ENCODE results near the gene CSPG5.

CSPG5 gene

DNA sequence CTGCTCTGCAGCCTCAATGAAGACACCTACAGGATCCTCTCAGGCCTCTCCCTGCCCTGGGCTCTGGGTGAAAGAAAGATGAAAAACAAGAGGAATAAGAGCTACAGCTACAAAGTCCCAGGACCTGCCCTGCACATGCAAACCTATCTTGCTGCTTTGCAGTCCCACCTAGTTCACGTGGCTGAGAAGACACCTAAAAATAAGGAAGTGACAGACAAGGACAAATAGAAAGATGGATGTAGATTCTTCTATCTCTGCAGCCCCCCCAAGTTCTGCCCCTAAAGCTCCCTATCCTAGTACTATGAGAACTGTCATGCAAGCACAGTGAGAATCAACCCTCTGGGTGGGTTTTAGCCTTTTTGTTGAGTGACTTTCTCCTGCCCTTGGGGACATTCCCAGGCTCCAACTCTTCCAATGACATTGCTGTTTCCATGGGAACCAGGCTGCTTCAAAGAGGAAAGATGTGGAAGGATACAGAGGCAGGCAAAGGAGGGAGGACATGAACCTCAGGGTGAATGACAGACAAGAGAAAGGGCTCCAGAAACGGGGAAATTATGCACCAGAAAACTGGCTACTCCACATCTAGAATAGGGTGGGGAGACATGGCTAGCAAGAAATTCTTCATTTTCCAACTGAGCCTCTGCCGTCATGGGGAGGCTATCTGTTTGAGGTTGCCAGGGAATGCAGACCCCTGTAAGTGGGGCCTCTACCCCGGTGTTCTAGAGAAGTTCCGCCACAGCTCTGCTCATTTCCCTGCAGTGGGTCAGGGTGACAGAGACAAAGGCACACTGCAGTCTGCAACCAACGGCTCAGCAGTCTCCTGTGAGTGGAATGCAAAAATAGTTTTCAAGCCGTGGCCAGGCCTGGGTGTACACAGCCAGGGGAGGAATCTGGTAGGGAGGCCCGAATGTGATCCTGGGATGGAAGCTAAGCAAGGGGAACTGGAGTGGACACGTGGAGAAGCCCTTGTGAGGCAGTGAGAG lies 5.2 kb downstream of the CSPG5 start:
- TF ChIP-seq, protein P1, sequence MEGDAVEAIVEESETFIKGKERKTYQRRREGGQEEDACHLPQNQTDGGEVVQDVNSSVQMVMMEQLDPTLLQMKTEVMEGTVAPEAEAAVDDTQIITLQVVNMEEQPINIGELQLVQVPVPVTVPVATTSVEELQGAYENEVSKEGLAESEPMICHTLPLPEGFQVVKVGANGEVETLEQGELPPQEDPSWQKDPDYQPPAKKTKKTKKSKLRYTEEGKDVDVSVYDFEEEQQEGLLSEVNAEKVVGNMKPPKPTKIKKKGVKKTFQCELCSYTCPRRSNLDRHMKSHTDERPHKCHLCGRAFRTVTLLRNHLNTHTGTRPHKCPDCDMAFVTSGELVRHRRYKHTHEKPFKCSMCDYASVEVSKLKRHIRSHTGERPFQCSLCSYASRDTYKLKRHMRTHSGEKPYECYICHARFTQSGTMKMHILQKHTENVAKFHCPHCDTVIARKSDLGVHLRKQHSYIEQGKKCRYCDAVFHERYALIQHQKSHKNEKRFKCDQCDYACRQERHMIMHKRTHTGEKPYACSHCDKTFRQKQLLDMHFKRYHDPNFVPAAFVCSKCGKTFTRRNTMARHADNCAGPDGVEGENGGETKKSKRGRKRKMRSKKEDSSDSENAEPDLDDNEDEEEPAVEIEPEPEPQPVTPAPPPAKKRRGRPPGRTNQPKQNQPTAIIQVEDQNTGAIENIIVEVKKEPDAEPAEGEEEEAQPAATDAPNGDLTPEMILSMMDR (IDR thresholded peaks at IDR 0.05; ENCODE audit: extremely low read depth, insufficient read depth, missing control alignments) = no peak
- in situ Hi-C loops (cut with MboI; ENCODE audit: low pct_unique_long_range_greater_than_20kb, low sequenced_read_pairs, unreplicated experiment) = no loop called here
- DNase-seq (ENCODE audit: low spot score) = no peak

DNA sequence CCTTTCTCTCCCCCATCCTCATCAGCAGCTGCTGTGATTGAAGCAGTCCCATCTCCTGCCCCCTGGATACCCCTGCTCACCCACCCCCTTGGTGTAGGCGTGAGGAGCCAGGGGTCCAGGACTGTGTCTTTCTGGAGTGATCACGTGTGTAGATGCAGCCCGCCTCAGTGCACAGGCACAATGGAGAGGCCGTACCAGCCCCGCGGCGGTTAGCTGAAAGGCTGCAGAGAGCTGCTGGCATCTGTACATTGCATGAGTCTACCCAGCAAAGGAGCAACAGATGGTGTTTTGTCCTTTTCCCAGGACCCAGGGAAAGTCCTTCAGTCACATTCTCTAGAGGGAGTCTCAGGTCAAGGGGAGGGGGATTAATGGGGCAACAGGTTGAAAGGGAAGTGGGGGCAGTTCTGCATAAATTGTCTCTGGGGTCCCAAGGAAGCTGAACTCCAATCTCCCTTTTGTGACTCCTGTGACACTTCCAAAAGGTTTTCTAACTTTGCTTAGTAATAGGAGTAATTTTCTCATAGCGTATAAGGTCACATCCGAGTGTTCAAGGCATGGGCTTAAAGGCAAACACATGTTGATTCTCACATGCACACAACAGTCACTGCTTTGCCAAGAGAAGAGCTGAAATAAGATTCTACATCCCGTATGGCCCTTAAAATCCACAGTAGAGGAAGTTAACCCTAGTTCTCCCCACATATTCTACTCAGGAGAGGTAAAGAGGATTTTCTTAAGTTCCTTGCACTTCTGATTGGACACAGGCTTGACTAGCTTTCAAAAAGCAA lies 7.1 kb downstream of the CSPG5 start:
- in situ Hi-C loops (cut with MboI; ENCODE audit: low pct_unique_long_range_greater_than_20kb, low sequenced_read_pairs, unreplicated experiment) = no loop called here
- TF ChIP-seq, protein P1 (IDR thresholded peaks at IDR 0.05; ENCODE audit: extremely low read depth, insufficient read depth, missing control alignments) = no peak

DNA sequence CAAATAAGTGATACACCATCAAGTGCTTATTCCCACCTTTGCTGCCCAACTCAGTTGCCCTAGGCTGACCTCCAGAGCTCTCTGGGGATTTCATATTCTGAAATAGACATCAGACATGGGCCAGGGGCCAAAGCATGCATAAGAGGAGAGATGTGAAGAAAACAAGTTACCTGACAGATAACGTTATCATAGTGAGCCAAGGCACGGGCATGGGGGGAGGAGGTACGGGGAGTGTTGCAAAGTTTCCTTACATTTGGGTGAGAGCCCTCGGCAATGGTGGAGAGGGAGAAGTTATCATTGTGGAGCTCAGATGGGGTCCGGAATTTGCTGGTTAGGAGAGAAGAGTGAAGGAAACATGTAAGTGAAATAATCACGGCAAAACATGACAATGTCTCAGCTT lies 9.8 kb downstream of the CSPG5 start:
- TF ChIP-seq, protein P1 (IDR thresholded peaks at IDR 0.05; ENCODE audit: extremely low read depth, insufficient read depth, missing control alignments) = no peak
- no peak for DNase-seq (ENCODE audit: low spot score)
- in situ Hi-C loops (cut with MboI; ENCODE audit: low pct_unique_long_range_greater_than_20kb, low sequenced_read_pairs, unreplicated experiment) = no loop called here

More for the DNA sequence above, 7.1 kb downstream of the CSPG5 start:
- DNase-seq (ENCODE audit: low spot score) = no peak

DNA sequence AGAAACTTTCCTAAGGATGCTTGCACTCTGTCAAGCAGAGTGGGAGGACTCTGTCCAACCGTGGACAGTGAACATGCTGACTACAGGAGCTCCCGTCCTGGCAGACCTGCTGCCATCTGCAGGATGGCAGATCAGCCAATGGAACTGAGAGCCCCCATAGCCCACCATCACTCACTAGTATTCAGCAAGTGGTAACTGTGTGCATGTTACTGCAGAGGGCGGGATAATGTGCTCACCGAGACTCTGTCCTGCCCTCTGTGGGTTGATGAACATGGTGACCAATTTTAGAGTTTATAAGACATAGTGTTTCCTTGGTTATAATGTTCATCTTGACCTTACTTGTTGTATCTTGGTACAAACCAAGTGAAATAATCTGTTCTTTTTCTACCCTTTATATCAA lies 11.5 kb downstream of the CSPG5 start:
- TF ChIP-seq, protein P1 (IDR thresholded peaks at IDR 0.05; ENCODE audit: extremely low read depth, insufficient read depth, missing control alignments) = no peak
- no peak for DNase-seq (ENCODE audit: low spot score)
- in situ Hi-C loops (cut with MboI; ENCODE audit: low pct_unique_long_range_greater_than_20kb, low sequenced_read_pairs, unreplicated experiment) = no loop called here

DNA sequence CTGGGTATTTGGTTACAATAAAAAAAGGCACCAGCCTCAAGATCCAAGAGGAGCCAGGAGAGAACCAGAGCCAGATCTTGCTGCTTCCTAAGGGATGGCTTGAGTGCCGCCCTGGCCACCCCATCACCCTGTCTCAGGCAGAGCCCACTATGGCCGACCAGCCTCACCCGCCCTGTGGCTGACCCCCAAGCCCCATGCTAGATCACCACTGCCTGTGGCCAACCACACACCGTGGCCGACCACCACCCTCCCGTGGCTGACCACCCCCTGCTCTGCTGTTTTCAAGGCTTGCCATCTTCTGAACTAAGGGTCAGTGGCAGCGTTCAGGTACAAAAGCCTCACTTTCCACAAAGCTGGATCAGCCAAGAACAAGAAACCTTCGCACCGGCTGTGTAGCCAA lies 12.0 kb downstream of the CSPG5 start:
- TF ChIP-seq, protein P1 (IDR thresholded peaks at IDR 0.05; ENCODE audit: extremely low read depth, insufficient read depth, missing control alignments) = no peak
- no peak for DNase-seq (ENCODE audit: low spot score)

DNA sequence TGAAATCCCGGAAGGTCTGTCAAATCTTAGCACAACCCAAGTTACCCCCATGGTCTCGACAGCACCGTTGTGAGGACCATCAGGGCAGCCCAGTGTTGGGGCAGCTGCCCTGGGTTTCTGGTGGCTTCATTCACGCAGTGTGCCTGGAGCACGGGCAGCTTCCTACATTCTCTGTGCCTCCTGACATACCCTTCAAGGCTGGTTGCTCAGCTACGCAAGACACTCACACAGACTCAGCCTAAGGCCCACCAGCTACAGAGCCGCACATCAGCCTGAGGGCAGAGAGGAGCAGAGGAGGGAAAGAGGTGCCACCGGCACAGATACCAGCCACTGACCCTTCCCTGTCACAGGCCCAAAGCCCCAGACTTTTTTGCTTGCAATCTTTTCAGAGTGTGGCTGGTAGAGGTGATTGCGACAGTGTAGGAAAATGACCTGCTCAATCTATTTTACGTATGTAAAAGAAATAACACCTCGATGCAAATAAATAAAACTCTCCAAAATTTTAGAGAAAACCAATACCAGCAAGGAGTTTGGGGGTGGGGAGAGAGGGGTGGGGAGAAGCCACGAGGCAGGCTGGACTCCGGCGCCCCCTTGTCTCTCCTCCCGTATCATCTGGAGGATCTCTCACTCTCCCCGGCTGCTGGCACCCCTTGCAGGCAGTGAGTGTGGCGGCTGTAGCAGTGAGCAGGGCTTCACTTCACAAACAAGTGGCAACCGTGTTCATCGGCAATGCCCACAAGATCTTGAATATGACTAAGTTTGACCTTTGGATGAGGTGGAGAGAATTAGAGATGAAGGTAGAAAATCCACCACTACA lies 12.7 kb downstream of the CSPG5 start:
- in situ Hi-C loops (cut with MboI; ENCODE audit: low pct_unique_long_range_greater_than_20kb, low sequenced_read_pairs, unreplicated experiment) = no loop called here
- no peak for DNase-seq (ENCODE audit: low spot score)
- TF ChIP-seq, protein P1 (IDR thresholded peaks at IDR 0.05; ENCODE audit: extremely low read depth, insufficient read depth, missing control alignments) = no peak

More for the DNA sequence above, 12.0 kb downstream of the CSPG5 start:
- in situ Hi-C loops (cut with MboI; ENCODE audit: low pct_unique_long_range_greater_than_20kb, low sequenced_read_pairs, unreplicated experiment) = no loop called here

All from GM13977 (cell line).